NCI-H1092 treated with DMSO at 0.1 percent for 48 hours (cell line): ENCODE results near the gene CDC7.
"Not testable (repeated sequence)": the region's sequence is repeated elsewhere in the genome, so short reads cannot be mapped to it uniquely, and the experiment has no call there.

ENCODE experiments used
- DNase-seq: peaks from one replicate; lab custom pipeline; 2025; lab: John Stamatoyannopoulos, UW

The CDC7 gene

DNA sequence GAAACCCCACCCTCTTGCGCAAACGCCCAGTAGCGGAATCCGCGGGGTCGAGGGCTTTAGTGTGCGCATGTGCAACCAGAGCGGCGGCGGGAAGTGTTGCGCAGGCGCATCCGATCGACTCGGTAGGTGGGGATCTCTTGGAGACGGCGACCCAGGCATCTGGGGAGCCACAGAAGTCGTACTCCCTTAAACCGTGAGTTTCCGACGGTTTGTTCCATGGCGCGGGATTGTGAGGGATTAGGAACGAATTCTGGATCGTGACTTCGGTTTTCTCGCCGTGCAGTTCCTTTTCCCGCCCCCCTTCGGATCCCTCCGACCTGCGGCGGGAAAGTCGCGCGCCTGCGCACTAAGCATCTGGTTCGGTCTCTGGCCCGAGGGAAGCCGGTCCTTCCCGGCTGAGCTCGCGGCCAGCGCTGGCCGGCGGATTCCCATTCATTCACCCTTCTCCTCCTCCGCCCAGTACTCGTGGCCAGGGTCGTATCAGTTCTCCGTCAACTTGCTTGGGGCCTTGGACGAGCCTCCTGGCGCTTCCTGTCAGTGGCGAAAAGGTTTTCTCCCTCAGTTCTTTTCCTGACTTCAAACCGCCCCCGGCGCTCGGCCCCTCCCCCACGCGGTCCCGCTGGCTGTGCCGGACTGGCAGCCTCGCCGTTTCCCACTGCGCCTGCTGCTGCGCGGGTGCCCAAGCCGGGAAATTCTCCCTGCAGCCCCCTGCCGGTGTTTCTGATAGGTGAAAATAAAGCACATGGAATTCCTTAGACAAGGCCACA, at the start of gene CDC7:
TSS of gene CDC7 (plus strand) at position 96 of the 767 bp plus-strand sequence. CDS start 866 bp downstream, outside the sequence.
- DNase-seq: peak; percentile 95

DNA sequence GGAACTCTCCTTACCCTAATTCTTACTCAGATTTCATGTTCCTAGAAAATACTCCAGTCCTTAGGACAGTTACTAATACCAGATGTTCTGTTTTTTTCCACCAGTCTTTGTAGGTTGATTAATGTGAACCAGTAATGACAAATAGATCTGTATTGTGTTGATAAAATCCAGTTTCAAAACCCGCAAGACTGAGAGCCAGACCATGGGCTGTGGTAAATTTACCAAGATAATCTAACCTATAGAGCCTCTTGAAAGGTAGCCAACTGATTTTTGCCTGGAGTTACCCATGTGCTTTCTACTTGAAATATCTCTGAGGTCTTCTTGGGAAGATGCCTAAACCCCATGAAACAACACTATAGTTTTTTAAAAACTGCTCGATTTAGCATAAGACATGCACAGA, 46.5 kb upstream of the CDC7 start:
- DNase-seq: no peak

DNA sequence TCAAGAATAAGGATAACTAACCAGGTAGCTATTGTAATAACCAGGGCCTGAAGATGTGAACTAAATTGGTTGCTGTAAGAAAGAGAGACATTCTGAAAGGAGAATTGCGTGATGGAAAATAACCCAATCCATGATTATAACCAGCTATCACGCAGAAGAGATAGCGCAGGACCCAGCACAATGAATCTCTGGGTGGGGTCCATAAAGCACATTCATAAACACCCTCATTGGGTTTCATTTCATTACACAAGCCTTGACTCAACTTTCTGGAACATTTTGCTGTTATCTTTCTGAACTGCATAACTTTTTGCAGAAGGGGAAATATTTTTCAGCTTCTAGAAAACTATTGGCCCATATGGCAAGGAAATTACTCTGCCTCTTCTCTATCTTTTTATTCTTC, 45.3 kb upstream of the CDC7 start:
- DNase-seq: no peak

- DNase-seq: no peak
Measured at GRCh38 chr1:91455896-91456295, 44.8 kb upstream of the CDC7 start.

- not testable (repeated sequence) for DNase-seq
Measured at GRCh38 chr1:91465350-91465749, 35.3 kb upstream of the CDC7 start.

DNA sequence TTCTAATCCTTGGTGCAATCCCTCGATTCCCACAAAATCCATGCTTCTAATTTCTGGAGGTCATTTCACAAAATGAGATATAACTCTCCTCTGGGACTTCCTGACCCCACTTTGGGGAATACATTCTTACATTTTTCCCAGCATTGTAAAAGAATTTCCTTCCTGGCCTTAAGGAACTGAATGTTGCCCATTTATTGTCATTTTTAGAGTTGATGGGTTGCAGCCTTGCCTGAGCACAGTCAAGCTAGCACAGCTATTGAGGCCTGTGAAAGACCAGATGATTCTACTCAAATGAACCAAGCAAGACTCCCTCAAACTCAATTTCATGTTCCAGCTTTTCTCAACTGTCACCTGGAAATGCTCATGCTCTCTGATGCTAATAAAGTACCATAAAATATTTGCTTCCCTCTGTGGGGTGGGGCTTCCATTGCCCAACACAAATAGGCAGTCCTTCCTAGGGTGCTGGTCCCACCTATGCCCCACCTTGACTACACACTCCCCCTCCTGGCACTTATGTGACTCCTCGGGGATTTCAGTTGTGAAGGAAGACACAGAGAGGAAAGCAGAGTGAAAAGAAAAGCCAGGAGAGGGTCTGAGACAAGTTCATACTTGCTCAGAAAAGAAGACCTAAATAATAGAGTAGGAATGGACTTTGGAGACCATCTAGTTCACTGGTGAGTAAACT, 24.0 kb upstream of the CDC7 start:
- no peak for DNase-seq

GRCh38 chr1:91487469-91487868, 13.2 kb upstream of the CDC7 start:
- DNase-seq: no peak

DNA sequence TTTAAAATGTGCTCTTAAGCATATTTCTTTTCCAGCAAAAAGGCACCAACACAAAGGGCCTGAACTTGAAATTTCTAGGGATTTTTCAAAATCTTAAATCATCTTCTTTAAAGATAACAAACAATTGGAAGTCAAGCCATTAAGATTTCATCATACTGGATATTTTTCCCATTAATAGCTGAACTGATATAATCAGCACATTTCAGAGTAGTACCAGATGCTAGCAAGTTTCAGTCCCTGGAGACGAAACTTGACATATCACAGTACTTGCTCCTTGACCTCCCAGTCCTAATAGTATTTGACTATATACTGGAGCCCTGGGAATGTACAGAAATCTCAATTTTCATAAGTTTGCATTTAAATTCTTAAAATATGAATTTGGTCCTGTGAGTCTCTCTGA, 10.2 kb upstream of the CDC7 start:
- no peak for DNase-seq

DNA sequence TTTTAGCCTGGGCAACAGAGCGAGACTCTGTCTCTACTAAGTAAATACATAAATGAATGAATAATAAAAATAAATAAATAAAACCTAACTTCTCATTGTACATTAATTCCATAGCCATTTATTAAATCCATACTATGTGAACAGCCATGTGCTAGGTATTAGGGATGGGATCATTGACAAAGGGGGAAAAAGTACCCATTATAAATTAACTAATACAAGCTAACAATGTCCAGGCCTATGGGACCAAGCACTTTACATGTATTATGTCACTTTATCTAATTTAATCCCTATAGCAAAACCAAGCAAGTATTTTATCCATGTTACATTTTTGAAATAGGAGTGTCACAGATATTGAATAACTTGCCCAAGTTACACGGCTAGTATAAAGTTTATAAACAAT, 2.6 kb upstream of the CDC7 start:
- DNase-seq: no peak

- no peak for DNase-seq
Measured at GRCh38 chr1:91498498-91499245, 2.0 kb upstream of the CDC7 start.

DNA sequence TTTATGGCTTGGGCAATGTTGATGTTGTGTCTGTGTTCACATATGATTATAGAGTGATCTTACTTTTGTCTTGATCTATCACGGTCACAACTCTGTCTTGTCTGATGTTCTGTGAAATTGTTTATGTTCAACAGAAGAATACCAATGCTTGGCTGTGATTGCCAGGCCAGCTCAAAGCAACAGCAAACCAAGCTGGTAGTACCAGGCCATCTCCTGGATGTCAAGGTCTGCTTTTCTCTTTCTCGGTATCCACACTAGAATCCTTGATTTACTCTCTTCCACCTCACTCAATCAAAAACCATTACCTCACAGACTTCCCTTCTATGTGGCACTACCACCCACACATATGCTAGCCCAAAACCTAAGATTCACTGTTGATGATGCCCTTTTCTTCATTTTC, 1.3 kb upstream of the CDC7 start:
- DNase-seq: no peak

DNA sequence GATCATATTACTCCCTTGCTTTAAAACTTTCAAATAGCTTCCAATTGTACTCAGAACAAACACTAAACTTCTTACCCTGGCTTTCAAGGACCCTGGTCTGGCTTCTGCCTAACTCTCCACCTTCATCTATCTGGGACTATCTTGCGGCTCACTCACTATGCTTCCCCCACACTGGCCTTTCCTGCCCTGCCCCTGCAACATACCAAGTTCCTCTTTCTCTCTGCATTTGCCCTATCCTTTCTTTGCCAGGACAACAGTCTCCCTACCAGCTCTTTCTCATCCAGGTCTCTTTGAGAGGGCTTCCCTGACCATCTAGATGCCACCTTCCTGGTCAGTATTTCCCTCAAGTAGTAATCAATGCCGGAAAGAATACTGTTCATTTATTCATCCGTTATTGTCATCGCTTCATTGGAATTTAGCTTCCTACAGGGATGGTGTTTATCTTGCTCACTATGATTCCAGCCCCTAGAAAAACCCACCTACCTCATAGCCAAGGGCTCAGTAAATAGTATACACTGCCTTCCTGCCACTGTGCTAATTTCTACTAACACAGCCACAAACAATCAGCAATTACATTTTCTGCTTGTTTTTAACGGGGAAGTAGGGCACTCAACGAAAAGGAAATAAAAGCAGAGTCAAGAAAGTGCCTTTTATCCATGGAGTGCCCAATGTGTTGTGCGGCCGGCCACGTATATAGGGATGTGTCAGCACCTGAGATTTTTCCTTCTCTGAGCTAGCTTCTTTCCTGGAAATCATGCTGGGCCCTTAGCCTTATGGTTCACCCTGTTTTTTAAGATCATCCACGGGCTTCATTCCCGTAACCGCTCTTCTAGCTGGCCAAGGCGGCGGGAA, 521 bp upstream of the CDC7 start:
- no peak for DNase-seq

DNA sequence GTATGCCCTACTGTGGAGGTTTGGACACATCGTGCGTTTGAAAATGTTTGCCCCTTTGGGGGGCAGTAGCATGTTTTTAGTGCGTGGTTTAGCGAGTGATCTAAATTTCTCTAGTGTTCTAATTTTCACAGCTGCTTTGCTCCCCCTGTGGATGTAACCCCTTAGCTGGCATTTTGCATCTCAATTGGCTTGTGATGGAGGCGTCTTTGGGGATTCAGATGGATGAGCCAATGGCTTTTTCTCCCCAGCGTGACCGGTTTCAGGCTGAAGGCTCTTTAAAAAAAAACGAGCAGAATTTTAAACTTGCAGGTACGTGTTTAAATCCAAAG, 836 bp downstream of the CDC7 start:
- DNase-seq: peak; percentile 92

DNA sequence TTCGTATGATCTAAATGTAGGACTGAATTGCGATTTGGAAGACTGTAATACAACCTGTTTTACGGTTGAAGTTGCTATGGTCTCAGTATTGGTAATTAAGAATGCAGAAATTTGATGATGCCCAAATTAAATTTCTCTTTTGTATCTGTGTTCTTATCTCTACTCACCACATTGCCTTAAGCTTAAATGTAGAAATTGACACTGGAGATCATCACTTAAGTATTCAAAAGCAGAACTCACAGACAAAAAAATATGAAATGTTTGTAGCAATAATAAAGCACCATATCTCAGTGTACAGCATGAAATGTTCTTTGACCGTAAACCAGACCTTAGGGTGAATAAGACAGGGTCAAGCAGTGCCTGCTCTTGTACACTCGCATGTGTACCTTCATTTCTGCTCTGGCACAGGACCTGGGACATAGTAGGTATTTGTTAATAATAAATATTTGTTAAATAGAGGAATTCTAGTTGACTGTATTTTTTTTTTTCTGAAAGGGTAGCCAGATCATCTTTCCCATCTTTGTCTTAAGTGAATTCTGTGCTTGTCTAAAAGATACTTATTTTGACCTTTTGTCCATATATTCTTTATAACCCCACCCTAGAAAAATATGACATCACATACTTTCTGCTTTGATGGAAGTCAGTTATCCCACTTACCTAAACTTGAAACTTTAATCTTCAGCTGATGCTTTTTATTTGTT, 1.5 kb downstream of the CDC7 start:
- no peak for DNase-seq

DNA sequence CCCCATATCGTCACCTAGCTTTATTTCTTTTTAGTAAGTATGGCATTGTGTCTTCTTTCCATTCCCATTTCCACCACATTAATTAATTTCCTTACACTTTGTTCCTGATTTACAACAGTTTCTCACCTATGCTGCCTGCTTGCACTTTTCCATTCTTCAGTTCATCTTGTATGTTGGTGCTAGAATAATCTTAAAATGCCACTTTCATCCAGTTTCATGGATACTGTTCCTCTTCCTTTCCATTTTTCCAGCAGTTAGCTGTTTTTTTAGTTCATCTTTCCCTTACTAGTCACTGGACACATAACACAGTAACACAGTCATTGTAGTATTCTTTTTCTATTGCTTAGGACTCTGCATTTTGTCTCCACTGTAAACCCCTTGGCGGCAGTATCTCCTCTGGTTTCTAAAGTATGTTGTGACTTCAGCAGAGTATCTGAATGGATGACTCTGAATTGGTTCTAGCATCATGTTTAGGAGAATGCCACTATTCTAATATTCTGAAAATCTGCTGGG, 2.1 kb downstream of the CDC7 start:
- no peak for DNase-seq

DNA sequence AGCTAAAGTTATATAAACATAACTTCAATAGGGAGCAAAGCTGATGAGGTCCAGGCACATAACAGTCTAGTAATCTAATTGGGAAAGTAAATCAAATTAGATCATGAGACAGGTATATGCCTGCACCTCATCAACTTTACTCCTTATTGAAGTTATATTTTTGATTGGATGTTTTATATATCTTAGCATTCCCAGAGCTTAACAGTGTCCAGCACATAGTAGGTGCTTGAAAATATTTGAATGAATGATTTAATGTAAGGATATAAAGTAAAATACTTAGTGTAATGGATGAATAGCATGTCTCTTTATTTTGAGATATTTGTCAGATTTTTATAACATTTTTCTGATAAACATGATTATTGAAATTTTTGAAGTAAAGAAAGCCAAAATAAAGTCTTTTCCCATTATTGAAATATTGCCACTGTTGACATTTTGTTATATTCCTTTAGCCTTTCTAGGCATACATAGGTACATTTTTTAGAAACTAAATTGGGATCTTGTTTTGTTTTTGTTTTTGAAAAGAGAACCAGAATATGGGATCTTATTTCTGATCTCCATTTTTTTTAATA, 2.8 kb downstream of the CDC7 start:
- no peak for DNase-seq

DNA sequence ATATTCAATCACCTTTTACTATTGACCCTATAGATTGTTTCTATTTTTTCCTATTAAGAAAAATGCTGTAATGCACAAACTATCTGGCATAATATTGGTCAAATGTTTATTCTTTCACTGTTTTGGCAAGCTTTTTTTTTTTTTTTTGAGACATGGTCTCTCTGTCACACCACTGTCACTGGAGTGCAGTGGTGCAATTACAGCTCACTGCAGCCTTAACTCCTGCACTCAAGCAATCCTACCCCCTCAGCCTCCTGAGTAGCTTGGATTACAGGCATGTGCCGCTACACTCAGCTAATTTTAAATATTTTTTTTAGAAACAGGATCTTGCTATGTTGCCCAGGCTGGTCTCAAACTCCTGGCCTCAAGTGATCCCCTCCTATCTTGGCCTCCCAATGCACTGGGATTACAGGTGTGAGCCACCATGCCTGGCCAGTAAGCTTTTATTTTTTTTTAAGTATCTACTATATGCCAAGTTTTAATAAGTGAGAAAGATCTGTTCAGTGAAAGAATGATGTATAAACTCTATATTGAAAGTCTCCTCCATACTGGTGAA, 3.4 kb downstream of the CDC7 start:
- no peak for DNase-seq

GRCh38 chr1:91505086-91505485, 4.4 kb downstream of the CDC7 start:
- DNase-seq: no peak

GRCh38 chr1:91506071-91506470, 5.4 kb downstream of the CDC7 start:
- DNase-seq: no peak

GRCh38 chr1:91507328-91507727, 6.7 kb downstream of the CDC7 start:
- no peak for DNase-seq

- DNase-seq: no peak
Measured at GRCh38 chr1:91510754-91511153, 10.1 kb downstream of the CDC7 start.
